ENCODE measurements around the gene GJA5.

GJA5 gene

DNA sequence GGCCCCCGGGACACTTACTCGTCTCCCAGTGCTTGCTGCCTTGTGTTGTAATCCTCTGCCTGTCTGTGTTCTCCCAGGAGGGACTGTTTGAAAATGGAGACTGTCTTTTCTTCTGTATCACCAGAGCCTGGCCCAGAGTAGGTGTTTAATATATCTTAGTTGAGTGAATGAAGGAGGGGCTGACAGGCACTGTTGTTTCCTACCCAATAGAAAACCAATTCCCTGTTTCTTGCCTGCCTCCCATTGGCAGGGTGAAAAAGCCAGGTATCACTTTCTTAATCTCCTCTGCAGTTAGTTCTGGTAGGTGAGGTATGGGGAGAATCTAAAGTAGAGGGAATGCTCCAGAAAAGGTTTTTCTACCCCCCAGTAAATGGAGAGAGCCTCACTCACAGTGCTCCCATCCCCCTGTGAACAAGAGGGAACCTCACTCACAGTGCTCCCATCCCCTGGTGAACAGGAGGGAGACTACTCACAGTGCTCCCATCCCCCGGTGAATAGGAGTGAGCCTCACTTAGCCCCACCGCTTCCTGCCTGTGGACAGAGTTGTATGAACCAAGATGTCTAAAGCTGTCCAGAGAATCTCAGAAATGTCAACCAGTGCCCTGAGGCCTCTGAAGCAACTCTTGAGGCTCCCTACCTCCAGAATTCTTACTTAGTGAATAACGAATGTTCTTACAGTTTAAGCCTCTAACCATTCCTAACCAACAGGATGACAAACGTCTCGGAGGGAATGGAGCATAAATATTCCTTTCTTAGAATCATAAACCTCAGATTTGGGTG is at the start of gene GJA5:
GJA5 (minus strand) TSS at position 122 of the 780 bp plus-strand sequence. CDS start 1,364 bp downstream, outside the sequence.
- H3K36me3 Mint-ChIP-seq (ENCODE audit: insufficient read depth): no peaks in the 10 kb centered on the region
- no peak within 1 kb of the TSS for H3K27ac Mint-ChIP-seq (ENCODE audit: low read depth)
- peaks cover 25% of the 10 kb centered on the region for H3K4me1 Mint-ChIP-seq
- DNase-seq (ENCODE audit: low spot score in 2 of 2): no peak
- no peak for ATAC-seq (replicated peaks; ENCODE audit: extremely low read depth, poor library complexity, severe bottlenecking)
- no peaks in the 10 kb centered on the region for H3K27me3 Mint-ChIP-seq
- no peaks in the 10 kb centered on the region for H3K9me3 Mint-ChIP-seq
- H3K4me3 Mint-ChIP-seq: no peak within 1 kb of the TSS

DNA sequence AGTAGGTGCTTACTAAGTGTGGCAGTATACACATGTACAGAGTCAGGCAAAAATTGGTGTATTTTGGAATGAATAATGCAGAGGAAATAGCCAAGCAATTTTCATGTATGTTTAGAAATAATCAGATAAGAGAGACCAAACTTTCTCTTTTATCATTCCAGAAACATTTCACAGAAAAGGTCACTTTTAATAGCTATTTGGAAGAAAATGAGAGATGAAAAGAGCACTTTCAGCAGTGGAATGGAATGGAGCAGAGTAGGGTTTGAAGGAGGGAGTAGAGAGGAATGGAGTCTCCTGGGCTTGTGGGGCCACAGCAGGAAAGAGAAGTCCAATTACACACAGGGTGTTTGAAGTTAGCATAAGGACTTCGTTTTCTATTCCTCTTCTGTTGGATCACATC is 48.8 kb upstream of the GJA5 start:
- Mint-ChIP-seq H3K9me3 (no peaks in the 10 kb centered on the region), H3K27me3 (peaks cover 15% of the 10 kb centered on the region), H3K4me3 (no peak overlapping the region), H3K27ac (ENCODE audit: low read depth) (no peak overlapping the region), H3K36me3 (ENCODE audit: insufficient read depth) (peaks cover 1% of the 10 kb centered on the region), H3K4me1 (no peaks in the 10 kb centered on the region)
- no peak for ATAC-seq (replicated peaks; ENCODE audit: extremely low read depth, poor library complexity, severe bottlenecking)
- no peak for DNase-seq (ENCODE audit: low spot score in 2 of 2)

DNA sequence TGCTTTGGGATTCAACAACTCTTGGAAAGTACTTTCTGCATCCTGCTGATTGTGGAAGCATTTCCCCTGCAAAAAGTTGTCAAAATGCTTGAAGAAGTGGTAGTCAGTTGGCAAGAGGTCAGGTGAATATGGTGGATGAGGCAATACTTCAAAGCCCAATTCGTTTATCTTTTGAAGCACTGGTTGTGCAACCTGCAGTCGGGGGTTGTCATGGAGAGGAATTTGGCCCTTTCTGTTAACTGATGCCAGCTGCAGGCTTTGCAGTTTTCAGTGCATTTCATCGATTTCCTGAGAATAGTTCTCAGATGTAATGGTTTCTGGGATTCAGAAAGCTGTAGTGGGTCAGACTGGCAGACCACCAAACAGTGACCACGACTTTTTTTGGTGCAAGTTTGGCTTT is 47.6 kb upstream of the GJA5 start:
- ATAC-seq (replicated peaks; ENCODE audit: extremely low read depth, poor library complexity, severe bottlenecking) (no peak), DNase-seq (ENCODE audit: low spot score in 2 of 2) (no peak)
- Mint-ChIP-seq H3K9me3 (no peaks in the 10 kb centered on the region), H3K27me3 (peaks cover 15% of the 10 kb centered on the region), H3K4me3 (no peak overlapping the region), H3K36me3 (ENCODE audit: insufficient read depth) (peaks cover 1% of the 10 kb centered on the region), H3K4me1 (no peaks in the 10 kb centered on the region), H3K27ac (ENCODE audit: low read depth) (no peak overlapping the region)

DNA sequence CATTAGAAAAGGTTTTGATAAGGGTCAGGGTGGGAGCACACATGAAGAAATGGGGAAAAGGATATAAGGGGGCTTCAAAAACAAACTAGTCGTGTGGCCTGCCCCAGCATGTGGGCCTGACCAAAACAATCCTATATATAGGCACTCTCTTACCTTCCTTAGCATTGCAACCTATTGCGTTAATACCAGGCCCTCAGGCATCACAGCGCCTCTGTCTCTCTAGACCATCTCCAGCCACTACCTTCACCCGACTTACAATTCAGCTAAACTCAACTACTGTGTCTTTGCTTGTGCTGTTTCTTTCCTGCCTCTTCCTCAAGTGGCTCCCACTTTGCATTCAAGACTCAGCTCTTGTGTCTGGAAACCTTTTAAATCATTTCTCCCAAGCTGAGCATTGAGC is 47.0 kb upstream of the GJA5 start:
- Mint-ChIP-seq H3K27ac (ENCODE audit: low read depth) (no peak overlapping the region), H3K9me3 (no peaks in the 10 kb centered on the region)

DNA sequence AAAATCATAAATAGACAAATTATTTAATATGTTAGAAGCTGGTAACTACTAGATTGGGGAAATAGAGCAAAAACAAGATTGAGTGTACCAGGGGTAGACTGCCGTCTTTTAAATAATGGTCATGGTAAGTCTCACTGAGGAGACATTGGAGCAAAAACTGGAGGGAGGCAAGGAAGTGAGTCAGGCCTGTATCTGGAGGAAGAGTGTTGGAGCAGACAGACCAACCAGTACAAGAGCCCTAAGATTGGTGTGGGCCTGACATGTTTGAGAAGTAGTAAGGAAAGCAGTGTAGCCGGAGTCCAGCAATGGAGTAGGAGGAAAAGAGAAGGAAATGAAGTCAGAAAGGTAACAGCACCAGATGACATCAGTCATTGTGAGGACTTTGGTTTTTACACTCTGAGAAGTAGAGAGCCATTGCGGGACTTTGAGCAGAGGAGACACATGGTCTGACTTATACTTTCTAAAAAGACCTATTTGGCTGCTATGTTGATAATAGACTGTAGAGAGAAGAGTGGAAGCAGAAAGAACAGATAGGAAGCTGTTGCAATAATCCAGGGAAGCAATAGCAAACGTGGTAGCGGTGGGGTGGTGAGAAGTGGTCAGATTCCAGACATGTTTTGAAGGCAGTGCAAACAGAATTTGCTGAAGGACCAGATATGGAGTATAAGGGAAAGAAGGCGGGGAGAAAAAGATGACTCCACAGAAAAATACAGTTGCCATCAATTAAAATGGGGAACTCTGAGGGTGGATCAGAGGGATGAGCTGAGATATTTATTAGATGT is 44.7 kb upstream of the GJA5 start:
- Mint-ChIP-seq H3K4me1 (no peaks in the 10 kb centered on the region), H3K4me3 (no peak overlapping the region), H3K36me3 (ENCODE audit: insufficient read depth) (peaks cover 1% of the 10 kb centered on the region), H3K27me3 (peaks cover 15% of the 10 kb centered on the region), H3K27ac (ENCODE audit: low read depth) (no peak overlapping the region), H3K9me3 (no peaks in the 10 kb centered on the region)
- ATAC-seq (replicated peaks; ENCODE audit: extremely low read depth, poor library complexity, severe bottlenecking): no peak
- DNase-seq (ENCODE audit: low spot score in 2 of 2): no peak

More for the DNA sequence above, 47.0 kb upstream of the GJA5 start:
- Mint-ChIP-seq H3K4me3 (no peak overlapping the region), H3K36me3 (ENCODE audit: insufficient read depth) (peaks cover 1% of the 10 kb centered on the region), H3K4me1 (no peaks in the 10 kb centered on the region), H3K27me3 (peaks cover 15% of the 10 kb centered on the region)
- DNase-seq (ENCODE audit: low spot score in 2 of 2) (no peak), ATAC-seq (replicated peaks; ENCODE audit: extremely low read depth, poor library complexity, severe bottlenecking) (no peak)

DNA sequence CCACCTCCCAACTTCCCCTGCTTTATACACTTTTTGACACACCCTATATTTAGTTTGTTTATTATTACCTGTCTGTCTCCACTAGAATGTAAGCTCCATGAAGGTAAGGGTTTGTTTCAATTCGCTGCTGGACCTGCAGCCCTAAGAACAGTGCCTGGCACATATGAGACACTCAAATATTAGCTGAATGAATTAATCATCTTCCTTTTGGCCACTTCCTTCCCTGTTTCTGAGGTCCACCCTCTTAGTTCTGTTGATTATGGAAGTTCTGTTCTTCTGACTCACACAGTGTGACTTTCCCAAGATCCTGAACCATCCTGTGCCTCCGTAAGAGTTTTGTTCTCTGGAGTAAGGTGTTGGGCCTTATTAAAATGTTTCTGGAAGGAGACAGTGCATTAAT is 40.4 kb upstream of the GJA5 start:
- H3K27me3 Mint-ChIP-seq: peaks cover 50% of the 10 kb centered on the region
- no peak overlapping the region for H3K27ac Mint-ChIP-seq (ENCODE audit: low read depth)
- no peak overlapping the region for H3K4me3 Mint-ChIP-seq
- DNase-seq (ENCODE audit: low spot score in 2 of 2) (no peak), ATAC-seq (replicated peaks; ENCODE audit: extremely low read depth, poor library complexity, severe bottlenecking) (no peak)
- H3K9me3 Mint-ChIP-seq: no peaks in the 10 kb centered on the region
- no peaks in the 10 kb centered on the region for H3K36me3 Mint-ChIP-seq (ENCODE audit: insufficient read depth)
- H3K4me1 Mint-ChIP-seq: no peaks in the 10 kb centered on the region

DNA sequence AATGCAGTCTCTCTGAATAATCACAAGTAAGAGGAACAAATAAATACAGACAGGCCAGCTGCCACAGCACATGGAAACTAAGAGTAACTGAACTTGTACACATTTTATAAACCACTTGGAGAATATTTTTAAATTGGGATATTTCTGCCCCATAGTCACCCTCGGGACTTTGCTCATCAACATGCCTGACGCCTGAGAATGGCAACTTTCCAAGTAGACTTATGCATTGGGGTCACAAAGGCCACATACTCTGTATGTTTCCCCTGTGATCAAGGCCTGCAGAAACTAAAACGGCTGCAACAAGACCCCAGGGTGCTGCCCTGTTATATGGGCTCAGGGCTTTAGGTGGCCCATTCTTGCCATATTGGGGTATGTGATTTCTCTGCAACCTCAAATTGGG is 38.3 kb upstream of the GJA5 start:
- Mint-ChIP-seq H3K36me3 (ENCODE audit: insufficient read depth) (no peaks in the 10 kb centered on the region), H3K27me3 (peaks cover 58% of the 10 kb centered on the region), H3K4me1 (no peaks in the 10 kb centered on the region), H3K27ac (ENCODE audit: low read depth) (no peak overlapping the region), H3K4me3 (no peak overlapping the region), H3K9me3 (no peaks in the 10 kb centered on the region)
- ATAC-seq (replicated peaks; ENCODE audit: extremely low read depth, poor library complexity, severe bottlenecking) (no peak), DNase-seq (ENCODE audit: low spot score in 2 of 2) (no peak)

DNA sequence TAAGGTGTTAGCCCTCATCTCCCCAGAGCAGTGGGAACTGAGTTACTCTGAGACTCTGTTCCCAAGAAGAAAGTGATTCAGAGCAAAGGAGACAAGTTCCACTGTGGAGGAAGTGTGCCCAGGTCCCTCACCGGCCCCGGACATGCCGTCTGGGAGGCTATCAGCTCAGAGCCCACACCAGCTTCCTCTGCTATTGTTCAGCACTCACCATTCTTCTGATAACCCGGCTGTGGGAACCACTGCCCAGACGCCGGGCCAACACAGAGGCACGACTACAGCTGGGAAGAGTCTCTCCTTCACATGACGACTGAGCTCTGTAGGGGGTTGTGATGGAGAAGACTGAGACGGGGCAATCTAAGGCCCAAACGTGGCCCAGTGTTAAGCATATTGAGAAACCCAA is 34.2 kb upstream of the GJA5 start:
- DNase-seq (ENCODE audit: low spot score in 2 of 2) (no peak), ATAC-seq (replicated peaks; ENCODE audit: extremely low read depth, poor library complexity, severe bottlenecking) (no peak)
- H3K4me1 Mint-ChIP-seq: no peaks in the 10 kb centered on the region
- no peak overlapping the region for H3K4me3 Mint-ChIP-seq
- no peaks in the 10 kb centered on the region for H3K36me3 Mint-ChIP-seq (ENCODE audit: insufficient read depth)
- peaks cover 51% of the 10 kb centered on the region for H3K27me3 Mint-ChIP-seq
- H3K27ac Mint-ChIP-seq (ENCODE audit: low read depth): no peak overlapping the region
- no peaks in the 10 kb centered on the region for H3K9me3 Mint-ChIP-seq

DNA sequence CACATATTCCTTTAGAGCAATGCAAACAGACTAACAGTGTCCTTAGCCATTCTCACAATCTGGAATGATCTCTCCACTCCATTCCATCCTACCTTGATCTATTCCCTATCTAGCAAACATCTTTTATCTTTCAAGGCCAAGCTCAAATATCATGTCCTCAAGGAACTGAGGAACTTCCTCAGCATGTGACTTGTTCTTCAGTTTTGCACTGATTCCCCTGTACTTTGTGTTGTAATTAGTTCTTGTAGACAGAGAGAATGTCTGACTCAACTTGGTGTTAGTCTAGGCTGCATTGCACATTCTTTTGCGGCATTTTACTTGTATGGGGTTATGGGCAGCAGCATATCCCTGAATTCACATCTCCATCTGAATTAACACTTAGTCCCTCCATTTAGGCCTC is 31.5 kb upstream of the GJA5 start:
- DNase-seq (ENCODE audit: low spot score in 2 of 2) (no peak), ATAC-seq (replicated peaks; ENCODE audit: extremely low read depth, poor library complexity, severe bottlenecking) (no peak)
- no peak overlapping the region for H3K4me3 Mint-ChIP-seq
- no peaks in the 10 kb centered on the region for H3K9me3 Mint-ChIP-seq
- peaks cover 55% of the 10 kb centered on the region for H3K27me3 Mint-ChIP-seq
- H3K4me1 Mint-ChIP-seq: no peaks in the 10 kb centered on the region
- H3K36me3 Mint-ChIP-seq (ENCODE audit: insufficient read depth): no peaks in the 10 kb centered on the region
- H3K27ac Mint-ChIP-seq (ENCODE audit: low read depth): no peak overlapping the region

DNA sequence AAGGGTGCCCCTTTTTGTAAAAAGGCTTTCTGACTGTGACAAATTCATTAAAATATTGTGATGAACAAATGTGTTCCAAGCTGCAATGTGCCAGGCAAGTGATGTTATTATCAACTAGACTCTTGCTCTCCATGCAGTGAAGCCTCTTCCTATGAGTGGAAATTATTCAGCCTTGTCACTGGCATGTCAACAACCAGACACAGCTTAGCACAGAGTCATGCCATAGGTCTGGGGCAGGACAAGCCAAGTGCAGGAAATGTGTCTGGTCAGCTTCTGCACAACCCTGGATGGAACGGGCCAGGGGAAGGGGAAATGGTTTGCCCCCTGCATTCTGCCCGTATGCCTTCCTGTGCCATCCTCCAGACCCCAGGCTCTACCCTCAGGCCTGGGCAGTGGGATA is 27.4 kb upstream of the GJA5 start:
- Mint-ChIP-seq H3K4me3 (no peak overlapping the region), H3K4me1 (no peaks in the 10 kb centered on the region), H3K27me3 (peaks cover 56% of the 10 kb centered on the region), H3K9me3 (no peaks in the 10 kb centered on the region), H3K27ac (ENCODE audit: low read depth) (no peak overlapping the region), H3K36me3 (ENCODE audit: insufficient read depth) (no peaks in the 10 kb centered on the region)
- no peak for ATAC-seq (replicated peaks; ENCODE audit: extremely low read depth, poor library complexity, severe bottlenecking)
- no peak for DNase-seq (ENCODE audit: low spot score in 2 of 2)

DNA sequence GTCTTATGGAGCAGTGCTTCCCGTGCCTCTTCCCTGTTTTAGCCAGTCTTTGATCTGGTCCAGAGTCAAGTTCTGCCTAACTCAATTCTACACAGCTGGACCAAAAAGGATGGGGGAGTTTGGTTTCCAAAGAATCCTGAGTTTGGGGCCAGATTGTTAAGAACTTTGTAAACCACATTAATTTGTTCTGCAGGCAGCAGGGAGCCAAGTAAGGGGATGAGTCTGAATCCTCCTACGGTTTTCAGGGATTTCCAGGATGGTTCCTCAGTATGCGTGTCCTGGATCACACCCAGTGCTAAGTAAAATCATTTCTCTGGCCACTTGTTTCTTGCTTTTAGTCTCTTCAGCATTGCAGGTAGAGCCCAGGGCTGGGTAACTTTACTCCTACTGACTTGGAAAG is 26.1 kb upstream of the GJA5 start:
- Mint-ChIP-seq H3K4me3 (no peak overlapping the region), H3K27ac (ENCODE audit: low read depth) (no peak overlapping the region), H3K27me3 (peaks cover 68% of the 10 kb centered on the region), H3K4me1 (no peaks in the 10 kb centered on the region), H3K9me3 (no peaks in the 10 kb centered on the region), H3K36me3 (ENCODE audit: insufficient read depth) (no peaks in the 10 kb centered on the region)
- DNase-seq (ENCODE audit: low spot score in 2 of 2): no peak
- no peak for ATAC-seq (replicated peaks; ENCODE audit: extremely low read depth, poor library complexity, severe bottlenecking)

DNA sequence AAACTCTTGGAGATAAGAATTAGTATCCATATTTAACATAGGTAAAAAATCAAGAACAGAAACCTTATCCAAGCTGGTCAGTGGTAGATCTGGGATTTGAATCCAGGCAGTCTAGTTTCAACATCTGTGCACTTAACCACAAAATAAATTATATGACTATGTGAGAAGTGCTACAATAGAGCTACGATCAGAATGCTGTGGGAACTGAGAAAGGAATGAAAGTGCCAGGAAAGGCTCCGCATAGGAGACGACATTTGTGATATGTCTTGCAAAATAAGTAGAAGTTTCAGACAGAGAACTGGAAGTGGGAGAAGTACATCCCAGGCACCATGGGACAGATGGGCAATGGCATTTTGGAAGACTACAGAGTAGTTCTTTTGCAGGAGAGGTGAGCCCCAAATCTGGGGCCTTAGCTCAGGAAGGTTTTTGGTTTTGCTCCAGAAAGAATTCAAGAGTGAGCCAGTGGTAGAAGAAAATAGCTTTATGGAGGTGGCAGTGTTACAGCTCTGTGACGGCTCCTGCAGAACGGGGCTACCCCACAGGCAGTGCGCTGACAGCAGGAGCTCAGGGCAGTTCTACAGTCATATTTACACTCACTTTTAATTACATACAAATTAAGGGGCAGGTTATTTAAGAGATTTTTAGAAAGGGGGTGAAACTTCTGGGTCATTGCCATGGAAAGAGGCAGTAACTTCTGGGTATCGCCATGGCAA is 25.5 kb upstream of the GJA5 start:
- Mint-ChIP-seq H3K27ac (ENCODE audit: low read depth) (no peak overlapping the region), H3K36me3 (ENCODE audit: insufficient read depth) (no peaks in the 10 kb centered on the region), H3K4me1 (no peaks in the 10 kb centered on the region), H3K4me3 (no peak overlapping the region), H3K9me3 (no peaks in the 10 kb centered on the region), H3K27me3 (peaks cover 74% of the 10 kb centered on the region)
- ATAC-seq (replicated peaks; ENCODE audit: extremely low read depth, poor library complexity, severe bottlenecking): no peak
- DNase-seq (ENCODE audit: low spot score in 2 of 2): no peak
